ENCODE data around the gene ADAMTS18. TPM values are rescaled to one million over a fixed set of nuclear protein-coding genes. Genes with fewer than 3 reads are reported as not detected.
A peak's percentile ranks its signal among the peaks of the same experiment; 100 is the strongest.

The ADAMTS18 gene
- total RNA-seq, 1 donor from 2014 or later = 2.5 TPM

DNA sequence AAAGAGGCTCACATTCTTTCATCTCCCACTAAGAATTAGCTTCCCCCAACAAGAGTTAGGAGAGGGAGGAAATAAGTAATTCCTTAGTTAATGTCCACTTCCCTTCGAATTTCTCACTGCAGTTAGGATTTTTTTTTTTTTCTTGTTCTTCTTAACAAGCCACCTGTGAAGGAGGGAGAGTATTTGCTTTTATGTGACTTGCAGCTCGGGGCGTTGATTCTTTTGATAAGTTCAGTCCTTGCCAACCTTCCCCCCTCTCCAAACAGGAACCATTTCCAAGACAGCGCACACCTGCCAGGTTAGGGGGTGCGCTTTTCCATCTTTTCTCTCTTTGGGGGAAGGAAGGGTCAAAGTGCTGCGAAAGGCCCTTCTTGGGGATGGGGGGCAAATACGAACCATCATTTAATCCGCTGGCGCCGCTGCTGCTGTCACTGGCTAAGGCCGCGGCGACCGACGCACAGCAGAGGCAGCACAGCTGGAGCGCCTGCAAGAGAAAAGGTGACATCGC is 758 bp downstream of the ADAMTS18 start:
- TF ChIP-seq, protein P1, sequence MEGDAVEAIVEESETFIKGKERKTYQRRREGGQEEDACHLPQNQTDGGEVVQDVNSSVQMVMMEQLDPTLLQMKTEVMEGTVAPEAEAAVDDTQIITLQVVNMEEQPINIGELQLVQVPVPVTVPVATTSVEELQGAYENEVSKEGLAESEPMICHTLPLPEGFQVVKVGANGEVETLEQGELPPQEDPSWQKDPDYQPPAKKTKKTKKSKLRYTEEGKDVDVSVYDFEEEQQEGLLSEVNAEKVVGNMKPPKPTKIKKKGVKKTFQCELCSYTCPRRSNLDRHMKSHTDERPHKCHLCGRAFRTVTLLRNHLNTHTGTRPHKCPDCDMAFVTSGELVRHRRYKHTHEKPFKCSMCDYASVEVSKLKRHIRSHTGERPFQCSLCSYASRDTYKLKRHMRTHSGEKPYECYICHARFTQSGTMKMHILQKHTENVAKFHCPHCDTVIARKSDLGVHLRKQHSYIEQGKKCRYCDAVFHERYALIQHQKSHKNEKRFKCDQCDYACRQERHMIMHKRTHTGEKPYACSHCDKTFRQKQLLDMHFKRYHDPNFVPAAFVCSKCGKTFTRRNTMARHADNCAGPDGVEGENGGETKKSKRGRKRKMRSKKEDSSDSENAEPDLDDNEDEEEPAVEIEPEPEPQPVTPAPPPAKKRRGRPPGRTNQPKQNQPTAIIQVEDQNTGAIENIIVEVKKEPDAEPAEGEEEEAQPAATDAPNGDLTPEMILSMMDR (IDR thresholded peaks at IDR 0.05; ENCODE audit: insufficient read depth, low read depth, low read length) = no peak
- TF ChIP-seq EZH2 (IDR thresholded peaks at IDR 0.05; ENCODE audit: insufficient read depth, low read length) = no peak
- no peaks in the 10 kb centered on the region for H3K36me3 Mint-ChIP-seq (ENCODE audit: low read depth, unreplicated experiment)
- Histone ChIP-seq H4K20me1 (ENCODE audit: insufficient read depth, low read length) (no peaks in the 10 kb centered on the region), H3K4me3 (ENCODE audit: insufficient read depth, low read depth, low read length) (no peak overlapping the region), H3K27ac (ENCODE audit: low read depth, low read length) (no peak overlapping the region), H3K27me3 (ENCODE audit: insufficient read depth, low read length) (peaks cover 56% of the 10 kb centered on the region), H3K9ac (ENCODE audit: low read length) (no peak overlapping the region), H3K36me3 (ENCODE audit: insufficient read depth, low read length) (no peaks in the 10 kb centered on the region), H2AFZ (ENCODE audit: low read depth, low read length) (no peak overlapping the region), H3K9me3 (ENCODE audit: insufficient read depth, low read depth, low read length) (no peaks in the 10 kb centered on the region), H3K79me2 (ENCODE audit: insufficient read depth, low read length) (no peaks in the 10 kb centered on the region), H3K4me2 (ENCODE audit: low read length) (peak overlapping the region; percentile 59), H3K4me1 (ENCODE audit: insufficient read depth, low read length) (no peaks in the 10 kb centered on the region)
- FAIRE-seq (no peak), DNase-seq (ENCODE audit: low read depth) (no peak)
- H3K4me1 Mint-ChIP-seq (ENCODE audit: low read depth, unreplicated experiment) = peaks cover 4% of the 10 kb centered on the region
- H3K9me3 Mint-ChIP-seq (ENCODE audit: unreplicated experiment) = no peaks in the 10 kb centered on the region
- peaks cover 53% of the 10 kb centered on the region for H3K27me3 Mint-ChIP-seq (ENCODE audit: low read depth, unreplicated experiment)
- no peak overlapping the region for H3K27ac Mint-ChIP-seq (ENCODE audit: unreplicated experiment)
- peak overlapping the region; percentile 21 for H3K4me3 Mint-ChIP-seq (ENCODE audit: unreplicated experiment)

DNA sequence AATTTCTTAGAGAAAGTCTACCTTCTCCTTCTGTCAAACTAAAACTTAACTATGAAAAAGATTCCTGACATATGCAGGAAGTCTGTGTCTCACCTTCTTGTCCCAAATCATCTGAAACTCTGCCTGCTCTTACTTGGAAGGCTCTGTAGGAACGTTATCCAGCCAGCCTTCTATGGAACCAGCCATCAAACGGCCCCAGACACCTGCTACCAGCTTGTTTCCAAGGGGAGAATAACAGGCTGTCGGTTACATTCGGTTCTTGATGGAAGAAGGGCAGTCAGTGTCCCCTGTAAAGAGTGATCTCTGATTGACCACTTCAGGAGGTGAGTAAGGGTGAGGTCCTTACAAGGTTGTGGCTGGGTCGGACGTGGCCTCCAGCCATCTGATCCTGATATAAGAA is 1.7 kb downstream of the ADAMTS18 start:
- Mint-ChIP-seq H3K9me3 (ENCODE audit: unreplicated experiment) (no peaks in the 10 kb centered on the region), H3K36me3 (ENCODE audit: low read depth, unreplicated experiment) (no peaks in the 10 kb centered on the region), H3K27ac (ENCODE audit: unreplicated experiment) (no peak overlapping the region), H3K4me1 (ENCODE audit: low read depth, unreplicated experiment) (peaks cover 4% of the 10 kb centered on the region), H3K4me3 (ENCODE audit: unreplicated experiment) (no peak overlapping the region), H3K27me3 (ENCODE audit: low read depth, unreplicated experiment) (peaks cover 53% of the 10 kb centered on the region)
- Histone ChIP-seq H3K4me1 (ENCODE audit: insufficient read depth, low read length) (no peaks in the 10 kb centered on the region), H3K9me3 (ENCODE audit: insufficient read depth, low read depth, low read length) (no peaks in the 10 kb centered on the region), H2AFZ (ENCODE audit: low read depth, low read length) (no peak overlapping the region), H3K27me3 (ENCODE audit: insufficient read depth, low read length) (peaks cover 56% of the 10 kb centered on the region), H3K36me3 (ENCODE audit: insufficient read depth, low read length) (no peaks in the 10 kb centered on the region), H3K9ac (ENCODE audit: low read length) (no peak overlapping the region), H4K20me1 (ENCODE audit: insufficient read depth, low read length) (no peaks in the 10 kb centered on the region), H3K4me3 (ENCODE audit: insufficient read depth, low read depth, low read length) (no peak overlapping the region), H3K79me2 (ENCODE audit: insufficient read depth, low read length) (no peaks in the 10 kb centered on the region), H3K4me2 (ENCODE audit: low read length) (no peak overlapping the region), H3K27ac (ENCODE audit: low read depth, low read length) (no peak overlapping the region)
- TF ChIP-seq, protein P1 (IDR thresholded peaks at IDR 0.05; ENCODE audit: insufficient read depth, low read depth, low read length) = no peak
- no peak for TF ChIP-seq EZH2 (IDR thresholded peaks at IDR 0.05; ENCODE audit: insufficient read depth, low read length)
- DNase-seq (ENCODE audit: low read depth) (no peak), FAIRE-seq (no peak)

DNA sequence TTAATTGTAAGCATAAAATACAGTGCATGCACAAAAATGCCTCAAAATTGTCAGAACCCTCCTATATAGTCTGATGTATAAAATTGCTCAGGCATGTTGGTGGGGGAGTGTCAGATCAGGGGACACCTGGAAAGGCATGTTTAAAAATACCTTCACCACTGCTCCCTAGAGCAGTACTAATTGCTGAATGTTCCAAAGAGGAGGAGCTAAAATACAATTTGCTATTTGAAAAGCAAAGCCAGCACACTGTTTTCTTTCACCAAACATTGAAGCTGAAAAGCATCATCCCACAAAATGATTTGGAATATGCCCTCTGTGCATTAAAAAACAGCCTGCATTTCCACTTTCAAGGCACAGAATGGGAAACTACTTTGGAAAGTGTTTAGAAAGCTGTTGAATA is 2.6 kb downstream of the ADAMTS18 start:
- FAIRE-seq (no peak), DNase-seq (ENCODE audit: low read depth) (no peak)
- Mint-ChIP-seq H3K36me3 (ENCODE audit: low read depth, unreplicated experiment) (no peaks in the 10 kb centered on the region), H3K27me3 (ENCODE audit: low read depth, unreplicated experiment) (peaks cover 53% of the 10 kb centered on the region), H3K4me3 (ENCODE audit: unreplicated experiment) (no peak overlapping the region), H3K27ac (ENCODE audit: unreplicated experiment) (no peak overlapping the region), H3K9me3 (ENCODE audit: unreplicated experiment) (no peaks in the 10 kb centered on the region), H3K4me1 (ENCODE audit: low read depth, unreplicated experiment) (peaks cover 4% of the 10 kb centered on the region)
- Histone ChIP-seq H3K27me3 (ENCODE audit: insufficient read depth, low read length) (peaks cover 53% of the 10 kb centered on the region), H2AFZ (ENCODE audit: low read depth, low read length) (no peak overlapping the region), H3K27ac (ENCODE audit: low read depth, low read length) (no peak overlapping the region), H3K9ac (ENCODE audit: low read length) (no peak overlapping the region), H4K20me1 (ENCODE audit: insufficient read depth, low read length) (no peaks in the 10 kb centered on the region), H3K9me3 (ENCODE audit: insufficient read depth, low read depth, low read length) (no peaks in the 10 kb centered on the region), H3K36me3 (ENCODE audit: insufficient read depth, low read length) (no peaks in the 10 kb centered on the region), H3K79me2 (ENCODE audit: insufficient read depth, low read length) (no peaks in the 10 kb centered on the region), H3K4me2 (ENCODE audit: low read length) (no peak overlapping the region), H3K4me1 (ENCODE audit: insufficient read depth, low read length) (no peaks in the 10 kb centered on the region), H3K4me3 (ENCODE audit: insufficient read depth, low read depth, low read length) (no peak overlapping the region)
- TF ChIP-seq, protein P1 (IDR thresholded peaks at IDR 0.05; ENCODE audit: insufficient read depth, low read depth, low read length) = no peak
- no peak for TF ChIP-seq EZH2 (IDR thresholded peaks at IDR 0.05; ENCODE audit: insufficient read depth, low read length)
